ENCODE measurements around the gene RRAGD. TPM values are rescaled to one million over a fixed set of nuclear protein-coding genes. Genes with fewer than 3 reads are reported as not detected.
"Not testable (repeated sequence)": the region's sequence is repeated elsewhere in the genome, so short reads cannot be mapped to it uniquely, and the experiment has no call there.

RRAGD gene
- total and polyA plus RNA-seq, 9 donors: 0.71 to 12.9 (median 7.9) TPM

GRCh38 chr6:89400050-89400449 lies 12.0 kb downstream of the RRAGD start:
- intact Hi-C loops (cut with DNase I): no loop called here
- no peak for TF ChIP-seq CTCF (IDR thresholded peaks at IDR 0.05)
- TF ChIP-seq EP300 (IDR thresholded peaks at IDR 0.05): no peak
- no peak for TF ChIP-seq POLR2A (IDR thresholded peaks at IDR 0.05)
- Histone ChIP-seq H3K27ac (no peak overlapping the region), H3K9me3 (no peaks in the 10 kb centered on the region), H3K27me3 (no peaks in the 10 kb centered on the region), H3K36me3 (no peaks in the 10 kb centered on the region), H3K4me3 (no peak overlapping the region), H3K4me1 (ENCODE audit: insufficient read depth) (no peaks in the 10 kb centered on the region)
- WGBS, 3 donors: 94 to 97% (median 95%) methylated on average over 3 of the region's 3 CpGs
- DNase-seq: no peak

- Histone ChIP-seq H3K27ac (no peak overlapping the region), H3K27me3 (no peaks in the 10 kb centered on the region), H3K9me3 (no peaks in the 10 kb centered on the region), H3K4me1 (ENCODE audit: insufficient read depth) (no peaks in the 10 kb centered on the region), H3K36me3 (no peaks in the 10 kb centered on the region), H3K4me3 (no peak overlapping the region)
- 75 to 83% (median 81%) methylated on average over 7 of the region's 7 CpGs for WGBS, 3 donors
- TF ChIP-seq POLR2A (IDR thresholded peaks at IDR 0.05) (no peak), EP300 (IDR thresholded peaks at IDR 0.05) (no peak), CTCF (IDR thresholded peaks at IDR 0.05) (no peak)
- DNase-seq: no peak
- intact Hi-C loops (cut with DNase I): no loop called here
These were observed 13.1 kb downstream of the RRAGD start for GRCh38 chr6:89398762-89399525.

GRCh38 chr6:89397884-89398283 lies 14.2 kb downstream of the RRAGD start:
- H3K9me3 ChIP-seq; H3K36me3 ChIP-seq; intact Hi-C loops (cut with DNase I); H3K27ac ChIP-seq; DNase-seq; H3K4me1 ChIP-seq (ENCODE audit: insufficient read depth); H3K4me3 ChIP-seq; H3K27me3 ChIP-seq: not testable (repeated sequence)
- WGBS, 3 donors: 78 to 85% (median 79%) methylated on average over 4 of the region's 4 CpGs

GRCh38 chr6:89393659-89394058 lies 18.4 kb downstream of the RRAGD start:
- Histone ChIP-seq H3K27ac (no peak overlapping the region), H3K4me3 (no peak overlapping the region), H3K36me3 (no peaks in the 10 kb centered on the region), H3K9me3 (no peaks in the 10 kb centered on the region), H3K4me1 (ENCODE audit: insufficient read depth) (no peaks in the 10 kb centered on the region), H3K27me3 (no peaks in the 10 kb centered on the region)
- intact Hi-C loops (cut with DNase I): no loop called here
- TF ChIP-seq POLR2A (IDR thresholded peaks at IDR 0.05) (no peak), CTCF (IDR thresholded peaks at IDR 0.05) (no peak), EP300 (IDR thresholded peaks at IDR 0.05) (no peak)
- WGBS, 3 donors: 90 to 100% (median 97%) methylated on average over 1 of the region's 1 CpG
- DNase-seq: no peak

GRCh38 chr6:89392823-89393222 lies 19.2 kb downstream of the RRAGD start:
- Histone ChIP-seq H3K4me1 (ENCODE audit: insufficient read depth) (no peaks in the 10 kb centered on the region), H3K4me3 (no peak overlapping the region), H3K27ac (no peak overlapping the region), H3K9me3 (no peaks in the 10 kb centered on the region), H3K36me3 (no peaks in the 10 kb centered on the region), H3K27me3 (no peaks in the 10 kb centered on the region)
- intact Hi-C loops (cut with DNase I): no loop called here
- DNase-seq: no peak
- no peak for TF ChIP-seq EP300 (IDR thresholded peaks at IDR 0.05)
- no peak for TF ChIP-seq POLR2A (IDR thresholded peaks at IDR 0.05)
- TF ChIP-seq CTCF (IDR thresholded peaks at IDR 0.05): no peak
